SU-DHL-6 (cell line): ENCODE results near the gene SLC9A9.

ENCODE experiments used
- CTCF ChIP-seq: fragments of 200-600 bp; sonication (generic); IDR thresholded peaks from one replicate; pipeline ENCODE4 v1.5.1; 2017; ENCODE audit warnings: antibody characterized with exemption, mild to moderate bottlenecking, low read length, moderate library complexity; ENCODE audit not compliant: insufficient read depth, poor library complexity, severe bottlenecking
- EZH2phosphoT487 ChIP-seq: fragments of 200-600 bp; sonication (generic), shearing (Covaris generic); conservative IDR thresholded peaks from 2 replicates; pipeline ENCODE4 v1.6.1; 2018; ENCODE audit warnings: mild to moderate bottlenecking, antibody characterized with exemption, low read length, moderate library complexity, mixed read lengths

- TF ChIP-seq CTCF (no peak), EZH2phosphoT487 (no peak)
Measured at GRCh38 chr3:143476965-143477640, 371.2 kb downstream of the SLC9A9 start.
